DMS 273 (cell line): ENCODE measurements around the gene PLCB4.
A peak's percentile ranks its signal among the peaks of the same experiment; 100 is the strongest.

Experiments
- DNase-seq: peaks from one replicate; lab custom pipeline; 2025; ENCODE audit not compliant: unreplicated experiment; lab: John Stamatoyannopoulos, UW

The PLCB4 gene

DNA sequence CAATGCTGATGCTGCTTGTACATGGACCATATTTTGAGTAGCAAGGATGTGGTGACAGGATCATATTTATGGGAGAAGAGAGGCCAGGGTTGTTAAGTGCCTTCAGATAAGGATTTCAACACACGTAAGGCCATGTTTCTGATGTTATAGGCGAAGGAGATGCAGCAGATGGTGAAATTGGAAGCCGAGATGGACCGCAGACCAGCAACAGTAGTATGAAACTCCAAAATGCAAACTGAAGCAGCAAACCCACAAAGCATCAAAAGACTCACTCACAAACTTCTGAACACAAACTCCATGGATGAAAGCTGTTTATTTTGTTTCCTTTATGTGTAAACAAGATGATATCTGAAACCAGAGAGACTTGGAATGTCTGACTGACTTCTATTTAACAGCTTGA, 409.9 kb downstream of the PLCB4 start:
- peak; percentile 17 for DNase-seq

- no peak for DNase-seq
Measured at GRCh38 chr20:9480066-9480465, 411.2 kb downstream of the PLCB4 start.

GRCh38 chr20:9482180-9482579, 413.3 kb downstream of the PLCB4 start:
- DNase-seq: no peak

DNA sequence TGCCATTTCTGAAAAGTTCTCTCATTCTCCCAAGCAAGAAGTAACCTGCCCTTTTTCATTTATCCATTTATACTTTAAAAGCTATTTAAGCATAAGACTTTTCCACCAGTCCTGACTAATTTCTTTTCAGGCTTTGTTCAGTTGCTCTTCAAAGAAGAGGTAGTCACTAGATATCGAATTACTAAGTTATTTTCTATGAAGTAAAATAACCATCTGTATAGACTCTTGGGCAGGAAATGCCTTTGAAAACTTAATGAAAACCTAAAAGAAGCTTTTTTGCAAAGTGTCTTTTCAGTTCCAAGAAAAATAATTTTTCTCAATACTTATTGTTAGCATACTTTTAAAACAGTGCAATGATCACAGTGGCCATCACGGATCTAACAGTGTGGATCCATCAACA, 414.2 kb downstream of the PLCB4 start:
- DNase-seq: peak; percentile 28

GRCh38 chr20:9485614-9486340, 416.9 kb downstream of the PLCB4 start:
- peak; percentile 16 for DNase-seq

GRCh38 chr20:9487231-9487630, 418.3 kb downstream of the PLCB4 start:
- DNase-seq: no peak

DNA sequence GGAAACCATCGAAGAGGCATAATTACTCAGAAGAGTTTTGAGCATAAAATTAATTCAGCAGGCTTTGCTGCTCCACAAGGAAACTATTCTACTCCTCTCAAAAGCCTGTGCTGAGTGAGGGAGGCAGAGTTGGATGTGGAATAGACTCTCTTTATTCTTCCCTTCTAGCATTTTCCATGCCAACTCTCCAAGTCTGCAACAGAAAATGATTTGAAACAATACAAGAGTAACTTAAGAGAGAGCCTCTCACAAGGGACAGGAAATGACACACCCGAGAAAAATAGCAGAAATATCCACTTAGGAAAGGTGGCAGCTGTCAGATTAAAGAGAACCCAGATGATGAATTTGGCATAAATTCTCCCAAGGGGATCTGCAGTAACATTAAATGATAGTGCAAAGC, 419.2 kb downstream of the PLCB4 start:
- DNase-seq: no peak

GRCh38 chr20:9490161-9490560, 421.3 kb downstream of the PLCB4 start:
- DNase-seq: no peak

GRCh38 chr20:9490631-9491030, 421.7 kb downstream of the PLCB4 start:
- no peak for DNase-seq

DNA sequence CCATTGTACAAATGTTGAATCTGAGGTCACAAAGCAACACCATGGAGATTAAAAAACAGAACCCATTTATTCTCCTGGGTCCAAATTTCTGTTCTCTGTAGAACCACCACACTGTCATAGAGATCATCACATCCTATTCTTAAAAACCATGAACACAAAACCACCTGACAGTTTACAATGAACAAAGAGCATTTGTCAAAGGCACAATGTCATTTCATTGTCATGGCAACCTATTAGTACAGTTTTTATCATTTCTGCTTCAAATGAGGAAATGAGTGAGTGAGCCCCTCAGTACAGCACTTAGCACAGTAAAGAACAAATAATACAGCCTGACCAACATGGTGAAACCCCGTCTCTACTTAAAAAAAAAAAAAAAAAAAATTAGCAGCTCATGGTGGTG, 422.4 kb downstream of the PLCB4 start:
- DNase-seq: no peak

DNA sequence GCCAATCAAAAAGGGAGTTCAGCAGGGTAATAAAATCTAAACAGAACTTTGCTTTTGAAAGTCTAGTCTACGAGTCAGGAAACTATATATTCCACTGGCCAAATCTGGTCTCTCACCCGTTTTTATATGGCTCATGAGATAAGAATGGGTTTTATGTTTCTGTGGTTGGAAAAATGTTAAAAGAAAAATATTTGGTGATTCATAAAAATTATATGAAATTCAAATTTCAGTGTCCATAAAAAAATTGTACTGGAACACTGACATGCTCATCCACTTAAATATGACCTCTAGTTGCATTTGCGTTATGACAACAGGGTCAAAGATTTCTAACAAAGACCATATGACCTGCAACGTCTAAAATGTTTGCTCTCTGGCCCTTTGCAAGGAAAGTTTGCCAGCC, 423.2 kb downstream of the PLCB4 start:
- no peak for DNase-seq

DNA sequence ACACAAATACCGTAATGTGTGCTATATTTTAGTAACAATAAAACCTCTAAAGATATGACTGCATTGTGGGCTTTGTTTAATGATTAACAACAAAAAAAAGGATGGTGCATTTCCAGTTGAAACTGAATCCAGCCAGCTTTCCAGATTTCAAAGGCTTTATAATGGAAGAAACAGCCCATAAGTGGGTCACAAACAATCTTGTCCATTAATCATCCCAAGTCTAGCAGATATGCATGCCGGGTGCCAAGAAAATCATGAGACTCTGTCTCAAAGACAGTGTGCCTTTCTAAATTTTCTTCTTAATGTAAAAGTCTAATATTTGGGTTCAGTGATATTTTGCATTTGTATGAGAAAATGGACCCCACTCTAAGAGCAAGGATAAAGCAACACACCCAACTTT, 424.9 kb downstream of the PLCB4 start:
- DNase-seq: no peak

GRCh38 chr20:9495701-9496100, 426.8 kb downstream of the PLCB4 start:
- DNase-seq: no peak

DNA sequence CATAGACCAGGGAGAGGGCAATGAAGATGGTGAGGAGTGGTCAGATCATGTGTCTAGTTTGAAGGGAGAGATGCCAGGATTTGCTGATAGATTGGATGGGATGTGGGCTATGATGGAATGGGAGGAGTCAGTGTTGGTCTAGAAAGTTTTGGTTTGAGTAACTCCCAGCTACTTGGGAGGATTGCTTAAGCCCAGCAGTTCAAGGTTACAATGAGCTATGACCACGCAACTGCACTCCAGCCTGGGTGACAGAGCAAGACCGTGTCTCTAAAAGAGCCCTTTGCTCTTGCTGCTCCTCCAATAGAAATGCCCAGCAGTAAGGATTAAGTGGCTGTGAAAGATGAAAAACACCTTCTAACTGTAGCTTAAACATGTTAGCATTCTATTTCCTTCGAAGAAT, 427.3 kb downstream of the PLCB4 start:
- no peak for DNase-seq

DNA sequence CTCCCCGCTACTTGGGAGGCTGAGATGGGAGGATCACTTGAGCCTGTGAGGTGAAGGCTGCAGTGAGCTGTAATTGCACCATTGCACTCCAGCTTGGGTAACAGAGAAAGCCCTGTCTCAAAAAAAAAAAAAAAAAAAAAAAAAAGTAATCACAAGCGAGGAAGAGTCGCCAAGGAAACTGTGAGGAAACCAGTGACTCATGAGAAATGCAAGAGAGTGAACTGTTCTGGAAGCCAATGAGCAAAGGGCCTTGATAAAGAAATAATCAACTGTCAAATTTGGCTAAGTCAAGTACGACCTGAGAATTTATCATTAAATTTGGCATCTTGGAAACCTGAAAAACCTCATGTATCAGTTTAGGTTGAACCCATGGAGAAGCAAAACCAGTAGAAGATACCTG, 429.4 kb downstream of the PLCB4 start:
- no peak for DNase-seq

DNA sequence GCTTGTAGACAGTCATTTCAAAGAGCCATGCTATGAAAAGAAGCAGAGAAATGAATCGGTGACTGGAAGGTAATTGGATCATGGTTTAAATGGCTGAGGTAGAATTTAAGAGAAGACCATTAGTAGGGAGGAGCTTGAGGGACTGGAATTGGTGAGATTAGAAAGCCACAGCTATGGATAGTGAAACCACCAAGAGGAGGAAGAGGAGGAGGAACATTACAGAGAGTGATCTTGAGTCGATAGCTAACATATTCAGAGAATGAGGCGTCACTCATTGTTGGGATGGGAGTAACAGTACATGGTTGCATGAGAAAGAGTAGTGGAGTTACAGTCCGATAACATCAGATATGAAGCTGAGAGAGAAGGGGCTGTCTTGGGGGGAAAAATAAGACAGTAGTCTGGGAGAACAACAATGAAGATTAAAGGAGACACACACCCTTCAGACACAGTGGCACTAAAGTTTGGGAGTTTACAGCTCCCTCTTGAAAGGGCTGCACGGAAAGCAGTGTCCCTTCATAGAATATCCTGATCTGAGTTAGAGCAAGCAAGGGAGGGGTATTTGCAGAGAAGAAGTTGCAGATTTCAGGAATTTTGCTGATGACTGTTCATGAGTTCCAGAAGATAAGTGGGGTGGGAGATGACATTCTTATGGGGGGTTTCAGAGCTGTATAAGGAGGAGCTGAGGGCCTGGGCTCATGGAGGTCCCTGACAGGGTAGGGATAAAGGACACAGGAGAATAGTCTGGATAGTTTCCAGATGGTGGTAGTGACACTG, 430.4 kb downstream of the PLCB4 start:
- DNase-seq: no peak

DNA sequence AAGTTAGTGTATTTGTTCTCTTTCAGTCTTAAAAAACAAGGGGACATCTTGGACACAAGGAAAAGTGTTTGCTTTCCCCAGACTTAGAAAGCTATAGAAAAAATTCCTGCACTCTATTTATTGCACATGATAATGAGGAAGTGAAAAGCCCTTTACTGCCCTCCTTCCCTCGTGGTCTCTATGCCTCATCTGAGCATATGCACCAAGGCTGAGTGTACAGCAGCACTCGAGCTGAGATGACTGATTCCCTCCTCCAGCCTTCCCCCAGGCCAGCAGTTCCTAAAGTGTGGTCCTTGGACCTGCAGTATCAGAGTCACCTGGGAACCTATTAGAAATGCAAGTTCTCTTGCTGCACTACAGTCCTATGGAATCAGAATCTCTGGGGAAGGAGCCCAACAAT, 431.2 kb downstream of the PLCB4 start:
- no peak for DNase-seq

GRCh38 chr20:9501473-9501872, 432.6 kb downstream of the PLCB4 start:
- DNase-seq: no peak

DNA sequence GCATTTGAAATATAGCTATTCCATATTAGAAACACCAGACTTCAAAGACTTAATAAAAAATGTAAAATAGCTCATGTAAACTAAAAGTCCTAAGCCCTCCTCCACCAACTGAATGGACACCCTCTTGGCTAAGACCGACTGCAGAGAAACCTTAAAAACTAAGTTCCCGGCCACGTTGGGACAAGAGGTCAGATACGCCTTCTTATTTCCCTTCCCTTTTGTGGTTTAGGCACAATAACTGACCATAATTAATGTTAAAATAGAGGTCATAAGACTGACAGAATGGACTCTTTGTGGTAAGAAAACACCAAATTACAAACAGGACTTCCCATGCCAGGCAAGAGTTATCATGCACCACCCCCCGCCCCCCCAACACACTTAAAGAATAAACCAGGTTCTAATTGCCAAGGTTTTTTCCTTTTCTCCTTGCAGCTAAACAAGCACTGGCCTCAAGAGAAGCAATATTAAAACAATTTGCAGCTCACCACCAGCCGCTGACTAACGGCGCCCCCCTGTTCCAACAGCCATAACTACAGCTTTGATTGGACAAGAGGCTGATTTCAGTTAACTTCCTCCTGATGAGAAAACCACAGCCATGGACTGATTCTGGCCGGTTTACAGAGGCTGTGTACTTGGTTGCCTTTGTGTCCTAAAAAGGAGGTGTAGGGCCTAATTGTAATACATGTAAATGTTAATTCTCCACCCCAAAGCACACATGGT, 434.8 kb downstream of the PLCB4 start:
- peak; percentile 41 for DNase-seq

- DNase-seq: peak; percentile 49
Measured at GRCh38 chr20:9506280-9506821, 437.5 kb downstream of the PLCB4 start.

- DNase-seq: peak; percentile 49
Measured at GRCh38 chr20:9506964-9507369, 438.1 kb downstream of the PLCB4 start.
